Measurements from ENCODE around the gene C19orf53.

Gene C19orf53

GRCh38 chr19:13796301-13797057 is 22.2 kb downstream of the C19orf53 start:
- no peak for DNase-seq

DNA sequence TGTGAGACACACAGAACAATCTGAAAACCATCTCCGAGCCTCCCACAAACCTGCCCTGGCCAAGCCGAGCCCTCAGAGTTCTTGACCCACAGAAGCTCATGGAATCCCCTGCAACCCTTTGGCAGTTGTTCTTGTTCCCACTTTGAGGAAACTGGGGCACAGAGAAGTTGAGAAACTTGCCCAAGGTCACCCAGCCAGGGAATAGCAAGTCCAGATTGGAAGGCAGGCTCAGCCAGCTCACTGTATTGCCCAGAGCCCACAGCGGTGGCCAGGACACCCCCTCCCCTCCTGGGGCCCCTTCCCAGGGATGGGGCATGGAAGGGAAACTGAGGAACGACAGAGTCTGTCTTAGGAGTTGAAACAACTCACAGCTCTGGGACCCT is 22.8 kb downstream of the C19orf53 start:
- DNase-seq, result no peak

DNA sequence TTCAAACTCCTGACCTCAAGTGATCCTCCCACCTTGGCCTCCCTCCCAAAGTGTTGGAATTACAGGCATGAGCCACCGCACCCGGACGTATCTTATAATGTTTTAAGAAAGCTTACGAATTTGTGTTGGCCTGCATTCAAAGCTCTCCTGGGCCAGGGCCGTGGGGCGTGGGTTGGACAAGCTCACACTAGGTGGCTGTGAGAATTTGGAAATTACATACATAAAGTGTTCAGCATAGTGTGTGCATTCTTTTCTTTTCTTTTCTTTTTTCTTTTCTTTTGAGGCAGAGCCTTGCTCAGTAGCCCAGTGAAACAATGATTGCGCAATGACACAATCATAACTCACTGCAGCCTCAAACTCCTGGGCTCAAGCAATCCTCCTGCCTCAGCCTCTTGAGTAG is 23.6 kb downstream of the C19orf53 start:
- DNase-seq, result no peak

DNA sequence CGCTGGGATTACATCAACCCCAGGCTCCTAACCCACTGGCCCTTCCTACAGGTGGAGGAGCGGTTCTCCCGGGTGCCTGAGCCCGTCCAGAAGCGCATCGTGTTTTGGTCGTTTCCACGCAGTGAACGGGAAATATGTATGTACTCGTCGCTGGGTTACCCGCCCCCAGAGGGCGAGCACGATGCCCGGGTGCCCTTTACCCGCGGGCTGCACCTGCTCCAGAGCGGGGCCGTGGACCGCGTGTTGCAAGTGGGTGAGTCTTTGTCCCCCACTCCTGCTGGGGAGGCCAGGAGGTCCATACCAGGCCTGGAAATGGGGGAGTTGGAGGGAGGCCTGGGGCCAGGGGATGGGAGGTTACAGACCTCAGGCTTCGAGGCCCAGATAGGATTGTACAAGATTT is 25.4 kb downstream of the C19orf53 start:
- DNase-seq, result no peak

DNA sequence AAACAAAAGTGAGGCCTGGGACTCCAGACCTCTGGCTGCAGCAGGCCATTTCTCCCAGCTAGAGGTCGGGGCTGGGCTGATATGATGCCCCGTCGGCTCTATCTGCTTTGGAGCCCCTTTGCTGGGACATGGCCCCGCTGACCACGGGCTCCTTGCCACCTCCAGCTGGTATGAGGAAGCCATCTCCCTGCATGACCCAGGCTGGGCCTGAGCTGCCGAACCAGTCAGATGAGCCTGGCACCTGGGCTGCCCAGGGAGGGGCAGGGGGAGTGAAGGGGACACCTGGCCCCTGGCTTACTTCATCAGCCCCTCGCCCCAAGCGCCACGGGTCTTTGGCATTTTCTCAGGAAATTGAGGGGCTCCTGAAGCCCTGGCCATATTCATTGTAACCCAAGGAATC is 28.8 kb downstream of the C19orf53 start:
- DNase-seq, result no peak

DNA sequence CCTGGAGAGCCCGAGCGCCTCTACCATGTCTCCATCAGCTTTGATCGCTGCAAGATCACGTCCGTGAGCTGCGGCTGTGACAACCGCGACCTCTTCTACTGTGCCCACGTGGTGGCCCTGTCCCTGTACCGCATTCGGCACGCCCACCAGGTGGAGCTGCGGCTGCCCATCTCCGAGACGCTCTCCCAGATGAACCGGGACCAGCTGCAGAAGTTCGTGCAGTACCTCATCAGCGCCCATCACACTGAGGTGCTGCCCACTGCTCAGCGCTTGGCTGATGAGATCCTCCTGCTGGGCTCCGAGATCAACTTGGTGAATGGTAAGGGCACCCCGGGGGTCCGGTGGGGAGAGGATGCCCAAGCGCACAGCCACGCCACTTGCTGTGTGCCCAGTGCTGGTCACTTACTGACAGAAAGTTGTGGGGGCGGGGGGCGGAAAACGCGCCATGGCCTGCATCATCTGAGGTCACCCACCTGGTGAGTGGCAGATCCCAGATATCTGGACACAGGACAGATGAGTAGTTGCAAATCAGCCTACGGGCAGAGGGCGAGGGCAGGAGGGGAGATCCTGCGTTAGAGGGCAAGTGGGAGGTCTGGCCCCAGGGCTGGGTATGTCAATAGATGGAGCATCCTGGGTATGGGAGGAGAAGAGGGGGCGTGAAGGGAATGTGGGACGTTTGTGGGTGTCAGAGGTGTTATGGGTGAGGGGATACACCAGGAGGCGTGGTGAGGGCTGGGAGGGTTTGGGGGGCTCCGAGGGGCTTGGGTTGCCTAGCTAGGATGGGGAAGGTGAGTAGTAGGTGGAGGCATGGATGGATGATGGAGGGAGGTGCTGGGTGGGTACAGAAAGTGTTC is 30.8 kb downstream of the C19orf53 start:
- no peak for DNase-seq

DNA sequence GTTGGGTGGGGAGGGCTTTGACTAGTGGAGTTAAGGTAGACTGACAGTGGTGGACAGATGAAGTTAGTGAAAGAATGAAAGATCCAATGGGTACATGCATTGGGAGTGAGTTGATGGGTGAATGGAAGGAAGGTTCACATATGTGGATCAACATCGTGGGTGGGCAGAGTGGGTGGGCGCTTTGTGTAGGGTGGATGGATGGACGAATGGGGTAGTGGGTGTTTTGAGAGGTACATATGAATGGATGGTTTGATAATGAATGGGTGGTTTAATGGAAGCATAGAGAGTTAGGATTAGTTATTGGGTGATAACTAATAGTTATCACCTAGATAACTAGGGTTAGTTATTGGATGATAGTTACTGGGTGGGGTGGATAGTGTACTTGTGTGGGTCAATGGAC is 32.5 kb downstream of the C19orf53 start:
- no peak for DNase-seq

DNA sequence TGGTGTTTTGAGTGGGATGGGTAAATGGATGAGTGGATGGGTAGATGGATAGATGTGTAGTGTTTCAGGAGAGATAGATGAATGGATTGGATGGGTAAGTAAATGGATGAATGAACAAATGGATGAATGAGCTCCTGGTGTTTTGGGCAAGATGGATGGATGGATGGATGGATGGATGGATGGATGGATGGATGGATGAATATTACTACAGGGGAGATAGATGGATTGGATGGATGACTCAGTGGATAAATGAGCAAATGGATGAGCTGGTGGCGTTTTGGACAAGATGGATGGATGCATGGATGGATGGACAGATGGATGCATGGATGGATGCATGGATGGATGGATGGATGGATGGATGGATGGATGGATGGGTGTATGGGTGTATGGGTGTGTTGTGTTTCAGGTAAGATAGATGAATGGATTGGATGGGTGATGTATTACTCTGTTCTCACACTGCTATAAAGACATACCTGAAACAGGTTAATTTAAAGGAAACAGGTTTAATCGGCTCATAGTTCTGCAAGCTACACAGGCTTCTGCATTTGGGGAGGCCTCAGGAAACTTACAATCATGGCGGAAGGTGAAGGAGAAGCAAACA is 33.3 kb downstream of the C19orf53 start:
- no peak for DNase-seq

- DNase-seq, result no peak
Measured at GRCh38 chr19:13808856-13809255, 34.6 kb downstream of the C19orf53 start.

- DNase-seq, result no peak
Measured at GRCh38 chr19:13812544-13812943, 38.3 kb downstream of the C19orf53 start.

DNA sequence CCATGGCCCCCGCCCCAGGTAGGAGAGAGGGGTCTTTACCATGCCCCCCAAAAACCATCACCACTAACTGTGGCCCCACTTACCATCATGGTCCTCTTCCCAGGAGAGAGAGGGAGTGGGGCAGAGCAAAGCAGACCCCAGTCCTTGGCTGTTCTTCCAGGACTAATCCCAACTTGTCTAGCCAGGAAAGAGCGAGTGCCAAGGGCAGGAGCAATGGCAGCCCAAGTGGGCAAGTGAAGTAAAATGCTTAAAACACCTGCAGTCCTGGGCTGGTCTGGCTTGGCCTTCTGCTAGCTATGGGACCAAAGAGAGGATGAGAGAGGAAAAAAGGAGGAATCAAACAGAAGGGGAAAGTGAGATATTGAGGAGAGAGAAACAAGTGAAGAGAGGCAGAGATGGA is 38.9 kb downstream of the C19orf53 start:
- DNase-seq, result no peak

GRCh38 chr19:13814550-13814949 is 40.3 kb downstream of the C19orf53 start:
- no peak for DNase-seq

DNA sequence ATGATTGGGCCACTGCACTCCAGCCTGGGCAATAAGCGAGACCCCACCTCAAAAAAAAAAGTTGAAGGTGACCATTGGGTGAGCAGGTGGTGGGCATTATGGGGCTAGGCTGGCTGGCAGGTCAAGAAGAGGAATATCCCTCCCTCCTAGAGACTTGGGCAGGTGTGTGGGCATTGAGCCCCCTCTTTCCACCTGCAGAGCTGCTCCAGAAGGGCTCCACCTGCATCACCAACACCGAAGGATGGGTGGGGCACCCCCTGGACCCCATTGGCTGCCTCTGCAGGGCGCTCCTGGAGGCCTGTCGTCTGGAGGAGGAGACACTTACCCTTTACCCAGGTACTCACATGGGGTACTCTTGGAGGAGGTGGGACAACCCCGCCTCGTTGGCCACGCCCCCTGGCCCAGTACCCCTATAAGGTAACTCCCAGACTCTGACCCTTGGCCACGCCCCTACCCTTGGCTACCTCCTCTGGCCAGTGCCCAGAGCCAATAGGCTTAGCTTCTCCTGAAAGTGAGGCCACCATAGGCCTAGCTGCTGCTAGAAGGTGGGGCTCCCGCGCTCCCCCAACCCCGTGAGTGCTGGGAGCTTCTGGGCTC is 42.9 kb downstream of the C19orf53 start:
- DNase-seq, result no peak

- DNase-seq, result no peak
Measured at GRCh38 chr19:13817615-13818371, 43.5 kb downstream of the C19orf53 start.

GRCh38 chr19:13819238-13819637 is 45.0 kb downstream of the C19orf53 start:
- no peak for DNase-seq

DNA sequence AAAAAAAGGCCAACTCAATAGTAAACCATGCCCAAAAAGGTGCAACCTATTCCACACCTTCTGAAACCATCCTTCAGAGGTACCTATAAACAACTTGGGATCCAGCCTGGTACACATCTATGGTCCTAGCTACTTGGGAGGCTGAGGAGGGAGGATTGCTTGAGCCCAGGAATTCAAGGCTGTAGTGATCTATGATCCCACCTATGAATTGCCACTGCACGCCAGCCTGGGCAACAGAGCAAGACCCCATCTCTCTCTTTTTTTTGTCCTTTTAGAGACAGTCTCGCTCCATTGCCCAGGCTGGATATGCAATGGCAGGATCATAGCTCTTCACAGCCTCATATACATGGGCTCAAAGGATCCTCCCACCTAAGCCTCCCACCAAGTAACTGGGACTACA is 47.0 kb downstream of the C19orf53 start:
- DNase-seq, result no peak

DNA sequence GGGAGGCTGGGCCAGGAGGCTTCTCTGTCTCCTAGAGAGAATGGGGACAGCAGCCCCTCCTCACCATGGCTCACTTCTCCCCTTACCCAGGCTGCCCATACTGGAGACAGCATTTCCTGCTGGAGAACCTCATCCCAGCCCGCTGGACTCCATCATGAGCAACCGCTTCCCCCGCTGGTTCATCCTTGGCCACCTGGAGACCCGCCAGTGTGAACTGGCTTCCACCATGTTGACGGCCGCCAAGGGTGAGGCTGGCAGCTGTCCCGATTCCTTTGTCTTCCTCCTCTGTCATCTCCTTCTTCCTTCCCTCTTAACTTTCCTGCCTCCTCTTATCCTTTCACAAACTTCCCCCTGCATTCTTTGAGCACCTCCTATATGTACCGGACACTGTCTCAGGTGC is 49.0 kb downstream of the C19orf53 start:
- DNase-seq, result no peak

DNA sequence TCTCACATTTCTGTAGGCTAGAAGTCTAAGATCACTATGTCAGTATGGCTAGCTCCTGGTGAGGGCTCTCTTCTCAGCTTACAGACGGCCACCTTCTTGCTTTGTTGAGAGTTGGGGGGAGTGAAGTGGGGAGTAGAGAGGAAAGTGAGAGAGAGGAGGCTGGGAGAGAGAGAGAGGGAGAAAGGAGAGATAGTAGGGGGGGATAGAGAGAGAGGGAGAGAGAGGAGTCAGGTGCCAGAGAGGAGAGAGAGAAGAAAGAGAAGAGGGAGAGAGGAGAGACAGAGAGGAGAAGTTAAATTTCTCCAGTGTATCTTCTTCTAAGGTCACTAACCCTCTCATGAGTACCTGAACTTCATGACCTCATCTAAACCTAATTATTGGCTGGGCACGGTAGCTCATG is 49.6 kb downstream of the C19orf53 start:
- no peak for DNase-seq

- no peak for DNase-seq
Measured at GRCh38 chr19:13824703-13825102, 50.4 kb downstream of the C19orf53 start.

DNA sequence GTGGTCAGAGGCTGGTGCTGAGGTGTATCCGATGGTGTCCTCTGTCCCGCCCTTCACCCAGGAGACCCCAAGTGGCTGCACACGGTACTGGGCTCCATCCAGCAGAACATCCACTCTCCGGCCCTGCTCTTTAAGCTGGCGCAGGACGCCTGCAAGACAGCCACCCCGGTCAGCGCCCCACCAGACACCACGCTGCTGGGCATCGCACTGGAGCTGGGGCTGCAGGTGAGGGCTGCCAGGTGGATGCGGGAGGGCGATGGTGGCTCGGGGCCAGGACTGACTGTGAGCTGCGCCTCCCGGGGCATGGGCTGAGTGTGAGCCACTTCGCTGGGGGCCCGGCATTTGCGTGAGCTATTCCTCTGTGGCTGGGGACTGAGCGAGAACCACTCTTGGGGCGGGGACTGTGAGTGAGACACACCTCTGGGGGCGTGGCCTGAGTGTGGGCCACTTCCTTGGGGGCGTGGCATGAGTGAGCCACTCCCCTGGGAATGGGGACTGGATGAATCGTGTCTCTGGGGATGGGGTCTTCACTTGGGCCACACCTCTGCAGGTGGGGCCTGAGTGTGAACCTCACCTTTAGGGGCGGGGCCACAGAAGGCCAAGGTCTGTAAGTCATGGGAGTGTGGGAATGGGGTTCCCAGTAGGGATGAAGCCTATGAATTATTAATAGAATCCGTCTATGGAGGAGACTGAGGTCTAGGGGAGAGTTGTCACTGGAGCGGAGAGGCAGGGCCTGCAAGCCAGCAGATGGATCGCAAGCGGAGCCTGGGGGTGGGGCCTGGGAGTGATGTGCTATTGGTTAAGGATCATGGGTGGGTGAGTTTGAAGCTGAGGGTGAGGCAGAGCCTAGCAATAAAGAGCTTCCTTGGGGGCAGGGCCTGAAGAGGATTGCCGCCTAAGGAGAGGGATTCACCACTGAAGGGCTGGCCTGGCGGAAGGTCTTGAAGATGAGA is 51.5 kb downstream of the C19orf53 start:
- DNase-seq, result no peak

- DNase-seq, result no peak
Measured at GRCh38 chr19:13826652-13827235, 52.5 kb downstream of the C19orf53 start.
